MG63 (cell line): Measurements from ENCODE around the gene CMC2. TPM values are rescaled to one million over a fixed set of nuclear protein-coding genes. Genes with fewer than 3 reads are reported as not detected.

ENCODE experiments used
- DNase-seq: peaks from one replicate; pipeline ENCODE4 v3.0.0-alpha.2; 2020
- H3K27me3 ChIP-seq: fragments of 250-450 bp; sonication (Bioruptor Pico); 2 replicates; pipeline ENCODE4 v1.5.1; 2020; ENCODE audit warnings: mild to moderate bottlenecking, moderate library complexity
- H3K36me3 ChIP-seq: fragments of 250-450 bp; sonication (Bioruptor Pico); 2 replicates; pipeline ENCODE4 v1.5.1; 2020; ENCODE audit warnings: mild to moderate bottlenecking, moderate library complexity
- H3K4me3 ChIP-seq: fragments of 250-450 bp; sonication (Bioruptor Pico); 2 replicates; pipeline ENCODE4 v1.5.1; 2020; ENCODE audit warnings: mild to moderate bottlenecking, moderate library complexity
- H3K9me3 ChIP-seq: fragments of 250-450 bp; sonication (Bioruptor Pico); 2 replicates; pipeline ENCODE4 v1.5.1; 2020; ENCODE audit warnings: mild to moderate bottlenecking, moderate library complexity
- total RNA-seq: library from RNA; depleted of rRNA; stranded (reverse); fragments of >200 nt; shearing (Covaris generic); gene quantifications from 2 replicates; pipeline ENCODE4 v1.2.3, GENCODE V29; 2014; ENCODE audit warnings: low replicate concordance; rRNA removed

Gene CMC2
- total RNA-seq, 1 experiment from 2014 or later, result 69.6 TPM

DNA sequence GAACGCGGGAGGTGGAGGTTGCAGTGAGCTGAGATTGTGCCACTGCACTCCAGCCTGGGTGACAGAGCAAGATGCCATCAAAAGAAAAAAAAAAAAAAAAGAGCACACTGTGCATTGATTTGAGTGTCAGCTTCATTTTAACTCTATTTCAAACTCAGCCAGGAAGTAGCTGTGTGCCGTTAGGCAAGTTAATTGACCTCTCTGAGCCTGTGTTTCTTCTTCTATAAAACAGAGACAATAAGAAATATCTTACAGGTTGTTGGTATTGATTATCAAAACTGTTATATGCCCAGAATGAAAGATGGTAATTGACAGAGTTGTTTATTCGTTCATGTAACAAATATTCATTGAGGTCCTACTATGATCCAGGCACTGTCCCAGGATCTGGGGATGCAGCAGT, 83.3 kb downstream of the CMC2 start:
- no peak for DNase-seq
- Histone ChIP-seq H3K36me3 (no peaks in the 10 kb centered on the region), H3K27me3 (no peaks in the 10 kb centered on the region), H3K9me3 (no peaks in the 10 kb centered on the region), H3K4me3 (no peak overlapping the region)

Other genes with a start within 250 kb of the CMC2 start
- 0.05 and 0.56 TPM in 2 replicates for gene CDYL2, start 202.3 kb downstream of the CMC2 start, total RNA-seq
- 68.7 and 88.9 TPM in 2 replicates for gene CENPN, start 329 bp upstream of the CMC2 start, total RNA-seq
- 15.1 and 27.0 TPM in 2 replicates for gene ATMIN, start 29.0 kb upstream of the CMC2 start, total RNA-seq
- gene C16orf46, start 70.4 kb upstream of the CMC2 start, total RNA-seq, result 0.07 TPM in 1 of 2 replicates, not detected in the other
- 44.5 and 80.6 TPM in 2 replicates for gene GCSH, start 89.5 kb upstream of the CMC2 start, total RNA-seq
- not detected in 2 replicates for gene BCO1, start 231.8 kb upstream of the CMC2 start, total RNA-seq